GM23338 (cell line): ENCODE measurements around the gene CANT1. TPM values are rescaled to one million over a fixed set of nuclear protein-coding genes. Genes with fewer than 3 reads are reported as not detected.

Experiments used
- ATAC-seq: fragments of 200-7000 bp; cut with Tn5 transposase; 3 replicates; pipeline ENCODE4 v1.9.1; 2020
- DNase-seq: peaks from one replicate; pipeline ENCODE4 v3.0.0-alpha.2; 2015; ENCODE audit warnings: low spot score
- H2AFZ ChIP-seq: fragments of 200-600 bp; sonication (generic); 2 replicates; pipeline ENCODE4 v1.8.0; 2016; ENCODE audit warnings: antibody characterized with exemption, mild to moderate bottlenecking, moderate library complexity
- H3F3A ChIP-seq: fragments of 200-600 bp; sonication (generic); replicated peaks from 2 replicates; pipeline ENCODE4 v1.8.0; 2017; ENCODE audit warnings: antibody characterized with exemption, mixed run types, low read depth
- H3K27ac ChIP-seq: fragments of 200-600 bp; sonication (generic); 2 replicates; pipeline ENCODE4 v1.6.1; 2016; ENCODE audit warnings: low read depth
- H3K27me3 ChIP-seq: fragments of 200-600 bp; sonication (generic); 2 replicates; pipeline ENCODE4 v1.8.0; 2016; ENCODE audit warnings: mild to moderate bottlenecking, mixed run types, moderate library complexity; ENCODE audit not compliant: insufficient read depth
- H3K36me3 ChIP-seq: fragments of 200-600 bp; sonication (generic); 2 replicates; pipeline ENCODE4 v1.8.0; 2016; ENCODE audit warnings: mild to moderate bottlenecking; ENCODE audit not compliant: insufficient read depth
- H3K4me1 ChIP-seq: fragments of 200-600 bp; sonication (generic); 2 replicates; pipeline ENCODE4 v1.8.0; 2016; ENCODE audit warnings: mild to moderate bottlenecking, moderate library complexity; ENCODE audit not compliant: insufficient read depth
- H3K4me2 ChIP-seq: fragments of 200-600 bp; sonication (generic); 2 replicates; pipeline ENCODE4 v1.7.1; 2017; ENCODE audit warnings: mixed run types
- H3K4me3 ChIP-seq: fragments of 200-600 bp; sonication (generic); 2 replicates; pipeline ENCODE4 v1.6.1; 2016; ENCODE audit warnings: mixed run types
- H3K79me2 ChIP-seq: fragments of 200-600 bp; sonication (generic); replicated peaks from 2 replicates; pipeline ENCODE4 v1.8.0; 2017; ENCODE audit warnings: mild to moderate bottlenecking; ENCODE audit not compliant: insufficient read depth
- H3K9me2 ChIP-seq: fragments of 200-600 bp; sonication (generic); 2 replicates; pipeline ENCODE4 v1.8.0; 2017; ENCODE audit not compliant: insufficient read depth
- H4K20me1 ChIP-seq: fragments of 200-600 bp; sonication (generic); replicated peaks from 2 replicates; pipeline ENCODE4 v1.8.0; 2017; ENCODE audit warnings: mild to moderate bottlenecking; ENCODE audit not compliant: insufficient read depth
- H3K27ac Mint-ChIP-seq: 2 replicates; pipeline ENCODE4 v1.8.0; 2020; ENCODE audit warnings: inconsistent platforms, mild to moderate bottlenecking, moderate library complexity, mixed read lengths
- H3K27me3 Mint-ChIP-seq: 3 replicates; pipeline ENCODE4 v1.8.0; 2022; ENCODE audit warnings: low read depth, mild to moderate bottlenecking, moderate library complexity, mixed read lengths, inconsistent platforms; ENCODE audit not compliant: insufficient read depth, poor library complexity
- H3K36me3 Mint-ChIP-seq: 3 replicates; pipeline ENCODE4 v1.8.0; 2021; ENCODE audit warnings: low read depth, mild to moderate bottlenecking, inconsistent platforms, moderate library complexity, mixed read lengths
- H3K4me1 Mint-ChIP-seq: 3 replicates; pipeline ENCODE4 v1.8.0; 2020; ENCODE audit warnings: mild to moderate bottlenecking, inconsistent platforms, mixed read lengths
- H3K4me3 Mint-ChIP-seq: 3 replicates; pipeline ENCODE4 v1.8.0; 2021; ENCODE audit warnings: moderate library complexity, mild to moderate bottlenecking, inconsistent platforms, mixed read lengths
- H3K9me3 Mint-ChIP-seq: 3 replicates; pipeline ENCODE4 v1.8.0; 2020; ENCODE audit warnings: moderate library complexity, mild to moderate bottlenecking, inconsistent platforms, mixed read lengths
- CREB1 ChIP-seq: fragments of 250-450 bp; sonication (Bioruptor Pico); IDR thresholded peaks from 2 replicates; pipeline ENCODE4 v1.5.0; 2020; ENCODE audit warnings: low read depth, mild to moderate bottlenecking, moderate library complexity
- CTCF ChIP-seq, 2 experiments: fragments of 200-600 bp in 1 of 2; sonication (generic) in 1 of 2; conservative IDR thresholded peaks; 2 replicates each; pipeline versions ENCODE4 v1.5.1 to v1.6.1; 2016 to 2017; ENCODE audit warnings: antibody characterized with exemption in 2 of 2, low read depth in 2 of 2, mild to moderate bottlenecking in 2 of 2, moderate library complexity in 1 of 2
- ETS1 ChIP-seq: IDR thresholded peaks from 2 replicates; pipeline ENCODE4 v1.6.1; 2016; ENCODE audit warnings: antibody characterized with exemption
- EZH2phosphoT487 ChIP-seq: fragments of 200-600 bp; sonication (generic); IDR thresholded peaks from one replicate; pipeline ENCODE4 v1.8.1; 2018; ENCODE audit warnings: antibody characterized with exemption; ENCODE audit not compliant: unreplicated experiment
- JUNB ChIP-seq: IDR thresholded peaks from one replicate; pipeline ENCODE4 v1.6.1; 2016; ENCODE audit warnings: antibody characterized with exemption; ENCODE audit not compliant: unreplicated experiment
- NANOG ChIP-seq: IDR thresholded peaks from 2 replicates; pipeline ENCODE4 v1.6.1; 2016; ENCODE audit warnings: antibody characterized with exemption, borderline replicate concordance
- POLR2AphosphoS5 ChIP-seq: IDR thresholded peaks from 2 replicates; pipeline ENCODE4 v1.6.1; 2016; ENCODE audit warnings: antibody characterized with exemption, low read depth
- STAT1 ChIP-seq: IDR thresholded peaks from one replicate; pipeline ENCODE4 v1.6.1; 2016; ENCODE audit warnings: antibody characterized with exemption; ENCODE audit not compliant: unreplicated experiment
- ZNF114 ChIP-seq: fragments of 250-450 bp; sonication (Bioruptor Pico); IDR thresholded peaks from 2 replicates; pipeline ENCODE4 v1.5.0; 2020; ENCODE audit warnings: mild to moderate bottlenecking, moderate library complexity
- polyA plus RNA-seq: library from polyadenylated mRNA; unstranded; fragments of >200 nt; fragmentation: Nextera tagmentation; extraction: Ambion mirVana; gene quantifications from 2 replicates; pipeline ENCODE4 v1.2.1, GENCODE V29; 2016
- total RNA-seq: library from RNA; depleted of rRNA; stranded (reverse); fragments of >200 nt; shearing (Covaris generic); gene quantifications from 2 replicates; pipeline ENCODE4 v1.2.3, GENCODE V29; 2014

CANT1 gene
- total and polyA plus RNA-seq, 2 experiments from 2014 or later, result 5.9 to 38.8 TPM

DNA sequence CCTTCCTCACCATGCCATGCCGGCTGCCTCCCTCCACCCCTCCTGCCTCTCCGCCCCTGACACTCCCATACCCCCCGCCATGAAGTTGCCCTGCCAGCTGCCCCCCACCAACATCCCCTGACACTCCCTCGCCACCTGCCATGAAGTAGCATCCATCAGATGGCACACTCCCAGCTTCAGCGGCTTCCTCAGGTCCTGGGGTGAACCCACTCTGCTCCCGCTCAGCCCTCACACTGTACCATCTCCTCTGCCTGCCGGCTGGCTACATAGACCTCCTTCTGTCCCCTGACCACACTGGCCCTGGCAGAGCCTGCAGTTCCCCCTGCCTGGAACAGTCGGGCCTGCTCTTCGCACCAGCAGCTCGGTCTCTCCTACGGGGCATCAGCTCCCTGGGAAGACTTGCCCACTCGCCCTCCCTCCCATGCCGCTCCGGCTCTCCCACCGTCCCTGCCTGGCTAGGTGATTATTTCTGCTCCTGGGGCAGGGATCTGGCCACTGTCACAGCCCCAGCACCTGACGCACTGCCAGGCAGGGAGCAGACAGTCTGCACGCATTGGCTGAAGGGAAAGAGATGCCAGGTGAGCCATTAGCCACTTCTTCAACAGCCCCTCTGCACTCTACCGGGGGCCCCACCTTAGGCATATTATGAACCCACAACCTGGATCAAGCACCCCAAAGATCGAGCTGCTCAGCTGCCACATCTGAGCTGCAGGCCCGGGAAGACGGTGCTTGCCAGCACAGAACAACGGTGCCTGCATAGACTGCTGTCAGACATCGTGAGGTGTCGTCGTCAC is 9.0 kb downstream of the CANT1 start (continued):
- TF ChIP-seq POLR2AphosphoS5 (no peak), ETS1 (no peak), CTCF (conservative IDR thresholded peaks at IDR 0.05; ENCODE audit: low read depth in 2 of 2) (no peak), NANOG (no peak), JUNB (no peak), STAT1 (no peak)

DNA sequence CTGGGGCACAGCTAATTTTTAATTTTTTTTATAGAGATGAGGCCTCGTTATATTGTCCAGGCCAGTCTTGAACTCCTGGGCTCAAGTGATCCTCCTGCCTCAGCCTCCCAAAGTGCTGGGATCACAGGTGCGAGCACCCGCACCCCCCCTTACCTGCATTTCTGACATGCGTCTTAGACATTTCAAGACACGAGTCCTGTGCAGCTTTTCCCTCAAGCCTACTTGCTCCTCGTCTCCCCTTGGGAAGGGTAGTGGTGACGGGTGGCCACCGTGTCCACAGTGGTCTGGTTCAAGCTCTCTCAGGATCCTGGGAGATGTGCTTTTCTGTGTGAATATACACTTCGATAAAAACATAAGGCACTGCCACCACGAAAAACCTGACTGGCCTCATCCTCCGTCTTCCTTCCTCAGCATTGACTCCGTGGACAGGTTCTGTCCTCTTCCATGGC is 9.6 kb downstream of the CANT1 start:
- H3K27ac ChIP-seq, result no peak overlapping the region
- no peak for ATAC-seq
- no peaks in the 10 kb centered on the region for H3K9me3 Mint-ChIP-seq
- peaks cover 24% of the 10 kb centered on the region for H3K36me3 Mint-ChIP-seq
- no peak overlapping the region for H2AFZ ChIP-seq
- peaks cover 23% of the 10 kb centered on the region for H3K27me3 ChIP-seq
- no peak for TF ChIP-seq CREB1
- no peak for TF ChIP-seq ZNF114 (CRISPR knock-in tag)
- TF ChIP-seq NANOG, result no peak
- no peak for TF ChIP-seq POLR2AphosphoS5
- TF ChIP-seq EZH2phosphoT487, result no peak
- no peak overlapping the region for H3K4me3 Mint-ChIP-seq
- H3F3A ChIP-seq, result no peaks in the 10 kb centered on the region
- H3K27ac Mint-ChIP-seq, result no peak overlapping the region
- H3K4me2 ChIP-seq, result no peak overlapping the region
- peaks cover 14% of the 10 kb centered on the region for H4K20me1 ChIP-seq
- no peaks in the 10 kb centered on the region for H3K36me3 ChIP-seq
- peaks cover 40% of the 10 kb centered on the region for H3K27me3 Mint-ChIP-seq
- H3K79me2 ChIP-seq, result 0 out of 2 replicates have a peak, but pooled peaks cover 8% of the 10 kb centered on the region
- no peak for DNase-seq
- H3K4me1 Mint-ChIP-seq, result no peaks in the 10 kb centered on the region; the same call in 2 of the 3 replicates
- no peak overlapping the region for H3K4me3 ChIP-seq
- H3K4me1 ChIP-seq, result no peaks in the 10 kb centered on the region
- no peaks in the 10 kb centered on the region for H3K9me2 ChIP-seq

- Mint-ChIP-seq H3K4me1 (no peaks in the 10 kb centered on the region; the same call in 2 of the 3 replicates), H3K4me3 (no peak overlapping the region), H3K36me3 (peaks cover 29% of the 10 kb centered on the region), H3K27ac (no peak overlapping the region), H3K27me3 (peaks cover 42% of the 10 kb centered on the region), H3K9me3 (no peaks in the 10 kb centered on the region)
- no peak for ATAC-seq
- Histone ChIP-seq H3K4me3 (no peak overlapping the region), H3F3A (no peaks in the 10 kb centered on the region), H3K27me3 (peaks cover 23% of the 10 kb centered on the region), H3K27ac (no peak overlapping the region), H3K9me2 (no peaks in the 10 kb centered on the region), H2AFZ (no peak overlapping the region), H3K4me1 (no peaks in the 10 kb centered on the region), H3K4me2 (no peak overlapping the region), H3K79me2 (0 out of 2 replicates have a peak, but pooled peaks cover 8% of the 10 kb centered on the region), H3K36me3 (no peaks in the 10 kb centered on the region), H4K20me1 (peaks cover 14% of the 10 kb centered on the region)
- DNase-seq, result no peak
- TF ChIP-seq POLR2AphosphoS5 (no peak), STAT1 (no peak)
These were observed 10.4 kb downstream of the CANT1 start for GRCh38 chr17:78999056-78999768.
